ENCODE measurements around the gene PLEKHG7.

PLEKHG7 gene

DNA sequence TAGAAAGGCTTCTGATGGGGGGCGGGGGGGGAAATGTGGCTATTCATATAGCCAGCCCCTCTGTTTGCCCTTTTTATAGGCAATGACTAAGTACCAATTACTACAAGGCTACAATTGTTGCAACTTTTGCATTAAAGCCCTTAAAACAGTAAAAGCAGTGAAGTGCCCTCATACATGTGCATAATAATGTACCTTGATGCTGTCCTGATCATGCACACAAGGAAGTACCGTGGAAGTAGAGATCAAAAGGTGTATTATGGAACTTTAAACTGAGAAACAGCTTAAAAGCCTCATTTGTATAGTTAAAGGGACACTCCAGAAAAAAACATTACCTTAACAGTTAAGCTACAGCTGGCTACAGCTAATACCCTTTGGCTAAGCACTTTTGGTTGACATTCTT is 111.8 kb downstream of the PLEKHG7 start:
- DNase-seq = no peak

GRCh38 chr12:92821142-92821541 is 118.4 kb downstream of the PLEKHG7 start:
- no peak for DNase-seq
